ENCODE data around the gene MPRIP. TPM values are rescaled to one million over a fixed set of nuclear protein-coding genes. Genes with fewer than 3 reads are reported as not detected.

MPRIP gene
- total RNA-seq, 1 experiment from 2014 or later: 443 TPM

DNA sequence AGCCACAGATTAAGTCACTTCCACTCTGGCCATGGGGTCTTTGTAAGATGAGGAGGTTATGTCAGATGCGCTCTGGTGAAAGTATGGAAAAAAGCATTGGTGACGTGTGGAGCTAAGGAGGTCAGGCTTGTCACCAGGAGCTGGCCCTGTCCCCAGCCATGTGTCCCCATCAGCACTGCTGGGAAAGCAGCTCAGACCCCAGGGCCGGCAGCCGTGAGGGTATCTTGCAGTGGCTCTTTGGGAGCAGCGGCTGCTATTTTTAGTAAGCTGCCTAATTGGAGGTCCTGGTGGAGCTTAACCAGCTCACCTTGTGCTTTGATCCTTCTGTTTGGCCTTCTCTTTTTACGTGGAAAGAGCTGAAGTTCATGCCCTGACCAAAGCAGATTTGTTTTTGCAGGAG, 60.9 kb downstream of the MPRIP start:
- intact Hi-C loops (cut with micrococcal nuclease; ENCODE audit: unreplicated experiment): no loop called here
- Histone ChIP-seq H3K9me2 (ENCODE audit: insufficient read depth) (no peaks in the 10 kb centered on the region), H3K27ac (0 out of 2 replicates have a peak overlapping the region, but pooled peaks have one; percentile 8), H3F3A (ENCODE audit: insufficient read depth, low read depth) (peaks cover 83% of the 10 kb centered on the region), H3K4me1 (replicated peaks; ENCODE audit: insufficient read depth) (peaks cover 25% of the 10 kb centered on the region), H3K79me2 (ENCODE audit: low read depth) (peaks cover 99% of the 10 kb centered on the region), H2AFZ (no peak overlapping the region), H3K4me3 (no peak overlapping the region), H4K20me1 (ENCODE audit: insufficient read depth) (peaks cover 97% of the 10 kb centered on the region), H3K9me3 (ENCODE audit: insufficient read depth, low read depth) (no peaks in the 10 kb centered on the region), H3K27me3 (ENCODE audit: insufficient read depth, low read depth) (no peaks in the 10 kb centered on the region), H3K36me3 (ENCODE audit: low read depth) (peaks cover 33% of the 10 kb centered on the region), H3K4me2 (no peak overlapping the region)
- no peak for DNase-seq
- CTCF ChIA-PET: no interaction called here
- POLR2A ChIA-PET (ENCODE audit: unreplicated experiment): no interaction called here
- no TSS peak for BruUV-seq (replicated peaks)
- no peak for TF ChIP-seq EZH2 (IDR thresholded peaks at IDR 0.05; ENCODE audit: low read depth)
- TF ChIP-seq, protein P1, sequence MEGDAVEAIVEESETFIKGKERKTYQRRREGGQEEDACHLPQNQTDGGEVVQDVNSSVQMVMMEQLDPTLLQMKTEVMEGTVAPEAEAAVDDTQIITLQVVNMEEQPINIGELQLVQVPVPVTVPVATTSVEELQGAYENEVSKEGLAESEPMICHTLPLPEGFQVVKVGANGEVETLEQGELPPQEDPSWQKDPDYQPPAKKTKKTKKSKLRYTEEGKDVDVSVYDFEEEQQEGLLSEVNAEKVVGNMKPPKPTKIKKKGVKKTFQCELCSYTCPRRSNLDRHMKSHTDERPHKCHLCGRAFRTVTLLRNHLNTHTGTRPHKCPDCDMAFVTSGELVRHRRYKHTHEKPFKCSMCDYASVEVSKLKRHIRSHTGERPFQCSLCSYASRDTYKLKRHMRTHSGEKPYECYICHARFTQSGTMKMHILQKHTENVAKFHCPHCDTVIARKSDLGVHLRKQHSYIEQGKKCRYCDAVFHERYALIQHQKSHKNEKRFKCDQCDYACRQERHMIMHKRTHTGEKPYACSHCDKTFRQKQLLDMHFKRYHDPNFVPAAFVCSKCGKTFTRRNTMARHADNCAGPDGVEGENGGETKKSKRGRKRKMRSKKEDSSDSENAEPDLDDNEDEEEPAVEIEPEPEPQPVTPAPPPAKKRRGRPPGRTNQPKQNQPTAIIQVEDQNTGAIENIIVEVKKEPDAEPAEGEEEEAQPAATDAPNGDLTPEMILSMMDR (conservative IDR thresholded peaks at IDR 0.05): no peak

DNA sequence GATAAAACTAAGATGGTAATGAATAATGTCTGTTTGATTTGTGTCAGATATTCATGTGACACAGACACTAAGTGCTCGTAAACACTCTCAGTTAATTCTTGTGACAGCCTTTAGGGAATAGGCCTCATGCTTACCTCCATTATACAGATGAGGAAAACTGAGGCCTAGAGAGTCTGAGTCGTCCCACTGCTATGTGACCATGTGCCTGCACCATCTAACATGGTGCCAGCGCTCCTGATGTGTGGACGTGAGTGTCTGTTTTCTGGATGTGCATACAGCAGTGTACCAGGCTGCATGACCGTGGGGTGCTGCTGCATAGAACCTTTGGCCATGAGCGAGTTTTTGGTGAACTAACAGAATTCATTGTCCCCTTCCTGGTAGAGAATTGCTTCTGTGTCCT, 61.8 kb downstream of the MPRIP start:
- intact Hi-C loops (cut with micrococcal nuclease; ENCODE audit: unreplicated experiment): no loop called here
- peaks cover 96% of the 10 kb centered on the region for H4K20me1 ChIP-seq (ENCODE audit: insufficient read depth)

DNA sequence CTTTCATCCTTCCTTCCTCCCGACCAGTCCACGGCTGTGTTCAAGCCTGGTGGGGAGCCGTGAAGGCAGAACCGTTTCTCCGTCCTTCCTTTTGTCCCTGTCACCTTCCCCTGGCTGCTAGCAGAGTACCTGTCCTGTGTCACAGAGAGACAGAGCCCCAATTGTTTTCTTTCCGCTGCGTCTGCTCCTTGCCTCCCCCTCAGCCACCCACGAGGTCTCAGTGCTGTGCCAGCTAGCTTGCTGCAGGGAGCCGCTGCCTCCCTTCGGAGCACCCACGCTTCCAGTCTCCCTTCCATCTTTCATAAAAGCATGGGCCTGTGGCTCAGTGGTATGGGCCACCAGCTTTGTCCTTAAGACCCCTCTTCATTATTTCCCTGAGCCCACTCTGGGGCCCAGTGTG, 62.2 kb downstream of the MPRIP start:
- intact Hi-C loops (cut with micrococcal nuclease; ENCODE audit: unreplicated experiment): no loop called here
- Histone ChIP-seq H3K4me2 (no peak overlapping the region), H3K27me3 (ENCODE audit: insufficient read depth, low read depth) (no peaks in the 10 kb centered on the region), H3K9me3 (ENCODE audit: insufficient read depth, low read depth) (no peaks in the 10 kb centered on the region), H3K4me1 (replicated peaks; ENCODE audit: insufficient read depth) (peaks cover 39% of the 10 kb centered on the region), H3K4me3 (no peak overlapping the region), H2AFZ (no peak overlapping the region), H3K9me2 (ENCODE audit: insufficient read depth) (no peaks in the 10 kb centered on the region), H4K20me1 (ENCODE audit: insufficient read depth) (peaks cover 96% of the 10 kb centered on the region), H3K27ac (no peak overlapping the region), H3K36me3 (ENCODE audit: low read depth) (peaks cover 35% of the 10 kb centered on the region), H3K79me2 (ENCODE audit: low read depth) (peaks cover 99% of the 10 kb centered on the region), H3F3A (ENCODE audit: insufficient read depth, low read depth) (peaks cover 85% of the 10 kb centered on the region)
- no peak for DNase-seq
- TF ChIP-seq, protein P1 (conservative IDR thresholded peaks at IDR 0.05): no peak
- no peak for TF ChIP-seq EZH2 (IDR thresholded peaks at IDR 0.05; ENCODE audit: low read depth)
- no TSS peak for BruUV-seq (replicated peaks)
- ChIA-PET CTCF (no interaction called here), POLR2A (ENCODE audit: unreplicated experiment) (no interaction called here)

More for the DNA sequence above, 61.8 kb downstream of the MPRIP start:
- Histone ChIP-seq H3F3A (ENCODE audit: insufficient read depth, low read depth) (peaks cover 86% of the 10 kb centered on the region), H3K27ac (no peak overlapping the region), H3K9me3 (ENCODE audit: insufficient read depth, low read depth) (no peaks in the 10 kb centered on the region), H2AFZ (no peak overlapping the region), H3K4me3 (no peak overlapping the region), H3K79me2 (ENCODE audit: low read depth) (peaks cover 99% of the 10 kb centered on the region), H3K36me3 (ENCODE audit: low read depth) (peaks cover 35% of the 10 kb centered on the region), H3K4me2 (no peak overlapping the region), H3K9me2 (ENCODE audit: insufficient read depth) (no peaks in the 10 kb centered on the region), H3K4me1 (replicated peaks; ENCODE audit: insufficient read depth) (peaks cover 34% of the 10 kb centered on the region), H3K27me3 (ENCODE audit: insufficient read depth, low read depth) (no peaks in the 10 kb centered on the region)
- TF ChIP-seq, protein P1 (conservative IDR thresholded peaks at IDR 0.05): no peak
- no peak for TF ChIP-seq EZH2 (IDR thresholded peaks at IDR 0.05; ENCODE audit: low read depth)
- DNase-seq: no peak
- CTCF ChIA-PET: no interaction called here
- BruUV-seq (replicated peaks): no TSS peak
- POLR2A ChIA-PET (ENCODE audit: unreplicated experiment): no interaction called here

Data from PC-9 (cell line).